GM21786 (cell line): ENCODE measurements around the gene JARID2.

Experiments used
- ATAC-seq: cut with Tn5 transposase; IDR thresholded peaks from one replicate; pipeline ENCODE4 v1.9.1; 2021; ENCODE audit not compliant: unreplicated experiment

The JARID2 gene

GRCh38 chr6:15433511-15433861 is 187.6 kb downstream of the JARID2 start:
- no peak for ATAC-seq

GRCh38 chr6:15434263-15434662 is 188.4 kb downstream of the JARID2 start:
- ATAC-seq = no peak

- ATAC-seq = peak; percentile 46
Observed at GRCh38 chr6:15434823-15435380, 189.0 kb downstream of the JARID2 start.

- ATAC-seq = no peak
Observed at GRCh38 chr6:15435468-15435867, 189.6 kb downstream of the JARID2 start.

GRCh38 chr6:15436451-15436850 is 190.6 kb downstream of the JARID2 start:
- ATAC-seq = no peak

- no peak for ATAC-seq
Observed at GRCh38 chr6:15437090-15437635, 191.3 kb downstream of the JARID2 start.

DNA sequence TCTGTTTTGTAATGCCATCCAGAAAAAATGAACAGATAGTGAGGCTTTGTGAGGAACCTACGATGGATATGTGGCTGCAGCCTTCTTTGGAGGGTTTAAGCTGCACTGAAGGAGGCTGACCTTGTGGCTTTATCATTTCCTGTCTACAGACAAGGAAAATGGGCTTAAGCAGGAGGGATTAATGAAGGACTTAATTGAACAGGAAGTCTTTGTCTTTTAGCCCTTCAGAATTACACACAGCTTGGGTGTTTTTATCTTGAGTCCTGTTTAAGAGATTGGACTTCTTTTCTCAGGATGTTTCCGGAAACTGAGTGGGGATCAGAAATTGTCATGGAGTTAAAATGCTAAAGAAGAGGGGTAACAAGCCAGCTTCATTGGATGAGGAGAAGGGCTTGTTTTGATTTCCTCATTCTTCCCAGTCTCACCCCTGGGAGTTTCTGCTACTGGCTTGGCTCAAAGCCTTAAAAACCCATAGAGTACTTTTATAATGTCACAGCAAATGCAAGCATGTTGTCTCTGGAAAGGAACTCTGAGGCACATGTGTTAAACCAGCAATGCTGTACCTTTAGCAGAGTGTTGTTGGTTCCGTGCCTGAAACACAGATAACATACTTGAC is 193.6 kb downstream of the JARID2 start:
- no peak for ATAC-seq

GRCh38 chr6:15440040-15440439 is 194.2 kb downstream of the JARID2 start:
- no peak for ATAC-seq

- ATAC-seq = no peak
Observed at GRCh38 chr6:15441215-15441868, 195.5 kb downstream of the JARID2 start.

DNA sequence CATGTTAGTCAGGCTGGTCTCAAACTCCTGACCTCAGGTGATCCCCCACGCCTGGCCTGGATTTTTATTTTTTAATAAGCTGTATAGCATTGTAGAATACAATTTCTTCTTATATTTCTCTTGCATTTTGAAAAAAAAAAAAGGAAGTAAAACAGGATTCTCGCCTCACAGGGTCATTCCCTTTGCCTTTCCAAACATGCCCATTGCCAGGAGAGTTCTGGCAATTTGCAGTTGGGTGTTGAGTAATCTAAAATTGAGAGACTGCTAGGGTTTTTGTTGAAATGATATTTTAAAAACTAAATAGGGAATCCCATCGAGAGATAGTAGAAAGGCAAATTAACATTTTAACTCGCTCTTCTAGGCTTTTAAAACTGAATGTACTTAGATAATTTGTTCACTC is 196.1 kb downstream of the JARID2 start:
- no peak for ATAC-seq

- ATAC-seq = no peak
Observed at GRCh38 chr6:15442467-15442866, 196.6 kb downstream of the JARID2 start.

DNA sequence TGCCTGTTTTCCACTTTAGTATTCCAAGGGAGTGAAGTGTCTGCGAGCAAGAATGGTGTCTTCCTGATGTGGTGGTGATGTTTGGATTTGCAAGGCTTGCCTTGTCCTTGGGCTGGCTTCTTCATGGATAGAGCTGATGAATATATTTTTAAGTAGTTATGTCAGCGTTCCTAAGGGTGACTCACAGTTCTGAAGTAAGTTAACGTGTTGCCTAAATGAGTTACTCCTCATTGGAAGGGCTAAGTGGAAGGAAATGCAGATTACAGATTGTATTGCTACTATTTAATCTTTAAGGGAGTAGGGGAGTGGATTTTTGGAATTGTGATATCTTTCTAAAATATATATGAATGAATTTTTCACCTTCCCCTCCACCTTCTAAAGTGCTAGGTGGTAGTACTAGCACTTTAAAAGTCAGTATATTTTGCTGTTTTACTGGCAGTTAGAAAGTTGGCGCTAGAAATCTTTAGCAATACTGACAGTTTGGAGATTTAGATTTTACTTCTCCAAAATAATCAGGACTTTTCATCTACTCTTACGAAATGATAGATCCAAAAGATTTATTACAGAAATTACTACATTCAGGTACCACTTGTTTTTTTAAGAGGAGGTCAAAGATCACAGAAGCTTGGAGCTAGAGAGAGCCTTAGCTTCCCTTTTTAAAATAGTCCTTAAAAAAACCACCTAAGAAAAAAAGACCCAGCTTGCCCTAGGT is 197.4 kb downstream of the JARID2 start:
- ATAC-seq = no peak

DNA sequence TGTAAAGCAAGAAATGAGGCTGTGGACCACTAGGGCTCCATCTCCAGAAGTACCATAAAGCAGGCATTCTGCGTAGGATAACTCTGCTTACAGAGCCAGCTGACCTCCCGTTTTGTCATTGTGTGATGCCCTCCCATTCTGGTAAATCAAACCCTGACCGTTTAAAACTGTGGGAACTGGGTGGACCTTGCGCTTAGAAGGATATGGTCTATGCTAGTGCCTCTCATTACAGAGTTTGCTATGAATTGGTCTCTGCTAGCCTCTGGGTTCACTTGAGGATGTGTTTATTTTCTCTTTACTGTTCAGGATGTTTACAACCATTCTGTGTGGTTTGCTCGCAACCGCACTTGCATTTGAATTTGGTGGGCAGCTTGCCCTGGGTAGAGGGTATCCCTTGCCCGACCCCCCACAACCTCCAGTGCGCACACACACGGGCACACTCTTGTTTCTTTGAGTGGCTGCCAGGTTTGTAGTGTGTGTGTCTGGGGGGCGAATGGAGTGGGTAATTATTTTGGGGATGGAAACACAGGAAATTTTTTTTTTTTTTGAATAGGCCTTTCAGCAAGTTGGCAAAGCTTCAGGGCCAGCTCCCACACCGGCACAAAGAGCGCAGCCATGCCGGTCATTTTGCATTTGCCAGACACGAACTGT is 198.3 kb downstream of the JARID2 start:
- no peak for ATAC-seq

DNA sequence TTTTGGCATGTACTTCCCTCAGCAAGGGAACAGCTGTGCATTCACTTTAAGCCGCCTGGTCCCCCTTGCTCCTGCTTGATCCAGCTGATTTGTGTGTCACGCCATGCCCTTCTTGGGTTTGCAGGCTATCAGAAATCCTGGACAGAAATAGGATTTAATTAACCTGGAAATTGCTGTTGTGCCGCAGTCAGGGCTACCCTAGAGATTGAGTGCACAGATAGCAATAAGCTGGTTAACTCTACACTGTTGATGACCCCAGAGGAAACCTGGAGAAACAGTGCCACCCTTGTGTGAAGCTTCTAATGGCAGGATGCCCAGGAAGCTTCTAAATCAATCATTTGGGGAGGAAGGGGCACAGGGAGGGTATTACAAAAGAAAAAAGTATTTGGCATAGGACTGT is 199.0 kb downstream of the JARID2 start:
- no peak for ATAC-seq

DNA sequence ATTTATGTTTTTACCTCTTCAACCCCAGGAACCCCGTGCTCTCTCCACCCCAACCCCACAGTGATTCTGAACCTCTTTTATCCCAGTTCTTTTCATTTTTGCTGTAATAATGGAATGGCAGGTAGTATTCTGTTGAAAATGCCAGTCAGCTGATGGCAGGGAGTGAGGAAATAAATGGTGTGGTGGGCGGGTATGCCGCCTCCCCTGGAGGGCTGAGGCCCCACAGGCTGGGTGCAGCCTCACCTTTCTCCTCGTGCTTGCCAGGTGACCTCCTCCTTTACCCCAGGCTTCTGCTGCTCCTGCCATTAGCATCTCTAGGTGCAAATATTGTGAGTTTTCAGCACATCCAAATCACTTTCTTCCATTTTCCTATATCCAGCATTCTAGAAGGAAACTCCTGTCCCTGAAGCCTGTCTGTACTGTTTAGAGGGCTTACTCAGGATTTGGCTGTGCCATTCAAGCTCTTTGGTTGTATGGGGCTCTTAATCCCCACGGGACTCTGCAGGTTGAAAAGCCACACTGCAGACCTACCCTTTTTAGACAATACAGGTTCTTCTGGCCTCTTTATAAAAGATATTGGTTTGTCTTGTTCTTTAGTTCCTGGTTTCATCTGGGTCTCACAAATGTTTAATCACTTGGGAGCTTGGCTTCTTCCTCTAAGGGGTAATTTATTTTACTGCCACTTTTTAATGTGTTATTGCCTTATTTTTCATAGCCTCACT is 201.8 kb downstream of the JARID2 start:
- ATAC-seq = no peak

GRCh38 chr6:15449011-15449410 is 203.1 kb downstream of the JARID2 start:
- no peak for ATAC-seq

DNA sequence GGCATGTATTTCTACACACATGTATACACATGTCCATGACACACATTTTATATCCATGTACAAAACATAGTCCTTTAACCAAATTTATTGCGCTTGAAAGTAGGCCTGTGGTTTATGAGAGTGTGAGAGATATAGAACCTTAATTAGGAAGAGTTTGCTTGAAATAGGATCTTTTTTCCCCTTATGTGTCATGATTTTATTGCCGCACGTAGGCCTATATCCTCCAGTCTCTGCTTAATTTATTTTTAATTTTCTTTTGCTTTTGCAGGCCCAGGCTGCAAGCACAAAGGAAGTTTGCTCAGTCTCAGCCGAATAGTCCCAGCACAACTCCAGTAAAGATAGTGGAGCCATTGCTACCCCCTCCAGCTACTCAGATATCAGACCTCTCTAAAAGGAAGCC is 205.9 kb downstream of the JARID2 start:
- no peak for ATAC-seq

GRCh38 chr6:15452182-15452941 is 206.5 kb downstream of the JARID2 start:
- no peak for ATAC-seq

GRCh38 chr6:15453186-15453585 is 207.3 kb downstream of the JARID2 start:
- no peak for ATAC-seq

- ATAC-seq = no peak
Observed at GRCh38 chr6:15453622-15454021, 207.8 kb downstream of the JARID2 start.
